ENCODE data around the gene DHRS1.

The DHRS1 gene

GRCh38 chr14:24339284-24340151 lies 39.9 kb upstream of the DHRS1 start, which contains the start of gene RIPK3:
TSS of gene RIPK3 (minus strand) at chr14:24339991. CDS start at chr14:24339826, 165 bp downstream.
- no peak for TF ChIP-seq CTCF (IDR thresholded peaks at IDR 0.05; ENCODE audit: low read depth, low read length, missing control alignments)
- peak within 1 kb of the TSS; percentile 9 for H3K4me3 ChIP-seq (ENCODE audit: low read depth, low read length)
- in situ Hi-C loops (cut with HindIII; ENCODE audit: low sequenced_read_pairs) = no loop called here
- no peak for DNase-seq (ENCODE audit: low read depth)

- no peak for DNase-seq (ENCODE audit: low read depth)
- H3K4me3 ChIP-seq (ENCODE audit: low read depth, low read length) = no peak overlapping the region
- in situ Hi-C loops (cut with HindIII; ENCODE audit: low sequenced_read_pairs) = no loop called here
- TF ChIP-seq CTCF (IDR thresholded peaks at IDR 0.05; ENCODE audit: low read depth, low read length, missing control alignments) = no peak
Measured at GRCh38 chr14:24338843-24339242, 39.3 kb upstream of the DHRS1 start.

DNA sequence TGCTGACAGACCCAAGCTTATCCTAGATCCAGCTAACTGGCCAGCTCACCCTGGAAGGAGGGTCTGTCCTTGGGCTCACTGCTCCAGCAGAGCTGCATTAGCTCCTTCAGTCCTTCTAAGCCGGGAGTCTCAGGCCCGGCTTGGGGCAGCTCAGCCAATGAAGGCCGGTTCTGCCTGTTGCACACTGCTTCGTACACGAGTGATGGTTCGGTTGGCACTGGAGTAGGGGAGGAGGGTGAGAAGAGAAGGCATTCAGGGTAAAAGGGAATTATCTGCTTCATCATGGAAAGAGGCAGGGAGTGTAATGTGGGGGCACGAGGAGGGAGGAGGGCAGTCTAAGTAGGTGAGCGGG lies 38.2 kb upstream of the DHRS1 start:
- no peak overlapping the region for H3K4me3 ChIP-seq (ENCODE audit: low read depth, low read length)
- TF ChIP-seq CTCF (IDR thresholded peaks at IDR 0.05; ENCODE audit: low read depth, low read length, missing control alignments) = no peak
- DNase-seq (ENCODE audit: low read depth) = no peak
- in situ Hi-C loops (cut with HindIII; ENCODE audit: low sequenced_read_pairs) = no loop called here

- TF ChIP-seq CTCF (IDR thresholded peaks at IDR 0.05; ENCODE audit: low read depth, low read length, missing control alignments) = no peak
- no peak for DNase-seq (ENCODE audit: low read depth)
- in situ Hi-C loops (cut with HindIII; ENCODE audit: low sequenced_read_pairs) = no loop called here
- H3K4me3 ChIP-seq (ENCODE audit: low read depth, low read length) = no peak overlapping the region
Measured at GRCh38 chr14:24337144-24337823, 37.7 kb upstream of the DHRS1 start.

DNA sequence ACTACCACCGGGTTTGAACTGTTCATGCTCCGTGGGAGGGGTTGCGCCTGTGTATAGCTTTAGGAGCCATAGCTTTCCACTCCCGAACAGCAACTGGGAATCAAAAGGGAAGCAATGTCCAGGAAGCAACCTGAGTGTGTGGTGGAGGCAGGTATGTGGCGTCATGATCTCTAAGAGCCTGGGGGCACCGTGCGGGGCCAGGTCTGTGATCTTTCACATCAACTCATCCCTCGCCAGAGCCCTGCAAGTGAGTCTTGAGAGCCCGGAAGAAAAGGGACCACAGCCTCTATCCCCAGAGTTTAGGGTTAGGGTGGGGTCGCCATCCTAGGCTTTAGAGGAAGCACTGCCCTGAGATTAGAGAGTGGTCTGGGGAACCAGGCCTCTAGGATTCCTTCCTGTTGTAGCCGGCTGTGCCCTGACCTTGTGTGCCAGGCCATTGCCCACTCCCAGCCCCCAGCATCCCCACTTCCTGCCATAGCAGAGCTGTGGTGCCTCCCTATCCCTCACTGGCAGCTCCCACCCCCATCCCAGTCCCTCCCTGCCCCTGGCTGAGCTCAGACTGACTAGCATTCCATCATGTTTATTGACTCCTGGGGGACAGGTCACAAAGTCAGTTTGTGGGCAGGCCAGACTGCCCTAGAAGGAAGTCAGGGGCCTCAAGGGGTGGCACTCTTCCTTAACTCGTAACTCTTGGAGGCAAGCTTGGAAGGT lies 36.0 kb upstream of the DHRS1 start:
- TF ChIP-seq CTCF (IDR thresholded peaks at IDR 0.05; ENCODE audit: low read depth, low read length, missing control alignments) = no peak
- no peak for DNase-seq (ENCODE audit: low read depth)
- H3K4me3 ChIP-seq (ENCODE audit: low read depth, low read length) = no peak overlapping the region
- in situ Hi-C loops (cut with HindIII; ENCODE audit: low sequenced_read_pairs) = no loop called here
